Thyroid gland (tissue), 4 donors: ENCODE data around the gene NRG3.

Experiments used
- CTCF ChIP-seq, 6 experiments: fragments of 200-600 bp in 3 of 6; fragments of 450-650 bp in 3 of 6; sonication (generic) in 3 of 6; IDR thresholded peaks; one replicate each; pipeline ENCODE4 v1.5.1; 2016 to 2019; ENCODE audit warnings: antibody characterized with exemption in 6 of 6, mild to moderate bottlenecking in 2 of 6, inconsistent platforms in 1 of 6, moderate library complexity in 1 of 6
- POLR2A ChIP-seq, 2 donors: fragments of 450-650 bp; IDR thresholded peaks; one replicate each; pipeline ENCODE4 v1.6.1; 2017; ENCODE audit warnings: antibody characterized with exemption in 2 of 2, mild to moderate bottlenecking in 2 of 2, moderate library complexity in 1 of 2

- peak in 1 of 6 experiments; percentile 12 for TF ChIP-seq CTCF (IDR thresholded peaks at IDR 0.05)
- TF ChIP-seq POLR2A (IDR thresholded peaks at IDR 0.05), result no peak
Measured at GRCh38 chr10:82969405-82969804, 1094.4 kb downstream of the NRG3 start.
